ENCODE data around the gene RAMP2.
"Not testable (repeated sequence)": the region's sequence is repeated elsewhere in the genome, so short reads cannot be mapped to it uniquely, and the experiment has no call there.

RAMP2 gene

GRCh38 chr17:42769964-42770363 is 8.9 kb downstream of the RAMP2 start:
- not testable (repeated sequence) for DNase-seq (ENCODE audit: low spot score)

- DNase-seq (ENCODE audit: low spot score): no peak
Measured at GRCh38 chr17:42772945-42773289, 11.9 kb downstream of the RAMP2 start.

DNA sequence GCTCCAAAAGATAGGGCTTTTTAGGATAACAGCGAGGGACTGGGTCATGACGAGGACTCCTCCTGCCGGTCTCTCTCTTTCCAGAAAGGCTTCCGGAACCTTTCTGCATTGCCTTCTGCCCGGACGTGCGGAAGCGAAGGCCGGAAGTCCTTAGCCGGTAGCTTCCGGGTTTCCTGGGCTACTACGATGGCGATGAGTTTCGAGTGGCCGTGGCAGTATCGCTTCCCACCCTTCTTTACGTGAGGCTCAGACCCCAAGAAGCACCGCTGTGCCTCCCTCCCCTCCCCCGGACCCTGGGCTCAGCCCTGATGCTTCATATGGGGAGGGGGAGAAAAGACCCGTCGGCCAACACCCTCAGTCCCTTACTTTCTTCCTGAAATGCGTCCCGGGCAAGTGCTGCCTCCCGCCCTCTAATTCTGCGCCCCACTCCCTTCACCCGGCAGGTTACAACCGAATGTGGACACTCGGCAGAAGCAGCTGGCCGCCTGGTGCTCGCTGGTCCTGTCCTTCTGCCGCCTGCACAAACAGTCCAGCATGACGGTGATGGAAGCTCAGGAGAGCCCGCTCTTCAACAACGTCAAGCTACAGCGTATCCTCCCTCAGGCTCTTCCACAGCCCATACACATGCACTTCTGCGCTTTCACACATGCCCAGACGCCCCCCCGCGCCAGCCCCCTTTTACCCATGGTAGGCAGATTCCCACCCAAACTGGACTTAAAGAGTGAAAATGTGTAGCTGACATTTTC is 12.4 kb downstream of the RAMP2 start, which contains the start of gene VPS25:
VPS25 (plus strand) TSS at position 160 of the 746 bp plus-strand sequence; CDS start at position 187, 27 bp downstream.
- DNase-seq (ENCODE audit: low spot score): peak; percentile 88

DNA sequence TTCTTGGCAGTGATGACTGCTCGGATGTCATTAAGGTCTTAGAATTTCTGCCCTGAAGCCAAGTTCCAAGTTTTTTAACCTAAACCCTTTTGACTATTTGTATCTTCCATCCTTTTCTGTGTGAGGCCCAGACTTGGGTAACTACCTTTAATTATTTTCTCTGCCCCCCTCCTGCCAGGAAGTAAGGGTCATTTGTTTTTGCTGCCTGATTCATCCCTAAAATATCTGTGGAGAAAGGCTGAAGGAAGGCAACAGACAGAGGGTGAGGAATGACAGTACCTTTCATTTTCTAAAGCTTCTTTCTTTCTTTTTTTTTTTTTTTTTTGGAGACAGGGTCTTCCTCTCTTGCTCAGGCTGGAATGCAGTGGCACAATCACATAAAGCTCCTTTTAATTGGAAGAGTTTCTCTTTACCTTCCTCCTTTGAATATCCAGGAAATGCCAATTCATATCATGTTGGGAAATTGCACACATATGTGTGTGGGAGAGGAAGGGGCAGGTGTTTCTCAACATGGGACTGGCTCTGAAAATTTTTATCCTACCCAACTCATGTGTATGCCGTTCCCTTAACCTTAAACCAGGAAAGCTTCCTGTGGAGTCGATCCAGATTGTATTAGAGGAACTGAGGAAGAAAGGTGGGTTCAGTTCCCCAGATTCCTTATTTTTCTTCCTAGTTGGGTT is 13.2 kb downstream of the RAMP2 start:
- peak; percentile 61 for DNase-seq (ENCODE audit: low spot score)

DNA sequence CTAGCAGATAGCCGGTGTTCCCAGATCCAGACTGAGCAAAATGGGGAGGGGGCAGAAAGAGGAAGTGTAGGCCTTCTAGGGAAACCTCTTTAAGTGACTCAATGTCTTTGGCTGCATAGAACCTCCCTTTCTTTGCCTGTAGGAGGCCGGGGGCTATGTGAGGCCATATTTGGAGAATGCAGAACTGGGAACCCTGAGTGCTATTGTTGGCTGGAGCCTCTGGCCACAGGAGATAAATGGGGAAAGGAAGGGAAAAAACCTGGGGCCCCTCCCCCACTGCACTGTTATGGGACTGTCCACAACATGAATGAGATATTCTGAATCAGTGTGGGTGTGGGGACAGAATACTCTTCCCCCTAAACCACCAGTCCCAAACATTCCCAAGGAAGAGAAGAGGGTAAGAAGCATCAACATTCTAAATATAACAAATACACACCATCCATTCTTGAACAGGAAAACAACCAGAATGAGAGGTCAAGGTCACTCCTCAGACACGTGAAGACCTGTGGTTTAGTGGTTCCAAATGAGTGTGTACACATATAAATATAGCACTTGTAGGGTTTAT is 14.6 kb downstream of the RAMP2 start:
- peak; percentile 62 for DNase-seq (ENCODE audit: low spot score)

DNA sequence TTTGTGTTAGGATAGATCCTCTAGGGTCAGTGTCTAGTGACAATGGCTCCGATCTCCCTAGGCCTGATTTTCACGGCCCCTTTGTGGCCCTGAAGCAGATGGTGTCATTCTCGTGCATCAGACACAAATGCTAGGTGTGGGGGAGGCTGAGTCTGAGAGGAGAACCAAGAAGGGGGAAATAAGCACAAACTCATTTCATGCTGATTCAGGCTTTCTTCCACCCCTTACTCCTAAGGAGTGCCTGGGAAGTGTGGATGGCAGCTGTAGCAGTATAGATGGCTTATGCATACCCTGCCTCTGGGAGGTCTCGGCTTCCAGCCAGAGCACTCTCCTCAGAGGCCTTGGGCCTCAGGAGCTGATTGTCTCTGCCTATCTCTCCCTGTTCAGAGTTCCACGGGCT is 17.5 kb downstream of the RAMP2 start:
- no peak for DNase-seq (ENCODE audit: low spot score)

GRCh38 chr17:42779304-42779935 is 18.4 kb downstream of the RAMP2 start:
- DNase-seq (ENCODE audit: low spot score): no peak

DNA sequence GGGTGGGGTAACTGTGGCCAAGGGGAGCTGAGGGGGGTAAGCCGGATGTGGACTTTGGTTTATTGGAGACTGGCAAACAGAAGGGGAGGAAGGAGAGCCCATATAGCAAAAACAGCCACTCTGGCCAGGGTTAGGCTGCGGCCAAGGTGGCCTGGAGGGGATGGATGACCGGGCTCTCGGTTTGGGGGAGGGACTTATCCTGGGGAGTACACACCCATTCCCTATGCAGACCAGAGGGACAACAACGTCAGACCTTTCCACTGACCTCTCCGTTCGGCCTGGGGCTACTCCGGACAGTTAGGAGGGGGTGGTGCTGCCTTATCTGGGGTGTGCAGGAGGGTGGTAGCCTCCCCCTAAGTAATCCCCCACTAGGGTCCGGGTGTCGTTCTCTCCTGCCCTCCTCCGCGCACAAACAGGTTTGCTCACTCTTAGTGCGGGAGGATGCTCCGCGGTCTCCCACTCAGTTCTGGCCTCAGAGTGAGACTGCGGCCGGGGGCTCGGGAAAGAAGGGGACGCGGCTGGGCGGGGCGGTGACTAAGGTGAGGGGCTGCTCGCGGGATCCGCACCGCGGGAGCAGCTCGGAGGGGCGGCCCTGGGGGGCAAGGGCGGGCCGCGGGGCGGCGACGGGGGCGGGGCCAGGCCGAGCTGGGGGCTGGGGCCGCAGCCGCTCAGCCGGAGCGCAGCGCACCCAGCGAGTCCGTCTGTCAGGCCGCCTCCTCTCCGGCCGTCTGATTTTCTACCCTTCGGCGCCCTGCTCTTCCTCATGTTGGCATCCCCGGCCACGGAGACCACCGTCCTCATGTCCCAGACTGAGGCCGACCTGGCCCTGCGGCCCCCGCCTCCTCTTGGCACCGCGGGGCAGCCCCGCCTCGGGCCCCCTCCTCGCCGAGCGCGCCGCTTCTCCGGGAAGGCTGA is 19.2 kb downstream of the RAMP2 start, which contains the start of gene WNK4:
WNK4 (plus strand) TSS at position 675 of the 915 bp plus-strand sequence; CDS start at position 764, 89 bp downstream.
- DNase-seq (ENCODE audit: low spot score): peak; percentile 73

GRCh38 chr17:42780851-42781638 is 20.0 kb downstream of the RAMP2 start:
- peak; percentile 29 for DNase-seq (ENCODE audit: low spot score)

DNA sequence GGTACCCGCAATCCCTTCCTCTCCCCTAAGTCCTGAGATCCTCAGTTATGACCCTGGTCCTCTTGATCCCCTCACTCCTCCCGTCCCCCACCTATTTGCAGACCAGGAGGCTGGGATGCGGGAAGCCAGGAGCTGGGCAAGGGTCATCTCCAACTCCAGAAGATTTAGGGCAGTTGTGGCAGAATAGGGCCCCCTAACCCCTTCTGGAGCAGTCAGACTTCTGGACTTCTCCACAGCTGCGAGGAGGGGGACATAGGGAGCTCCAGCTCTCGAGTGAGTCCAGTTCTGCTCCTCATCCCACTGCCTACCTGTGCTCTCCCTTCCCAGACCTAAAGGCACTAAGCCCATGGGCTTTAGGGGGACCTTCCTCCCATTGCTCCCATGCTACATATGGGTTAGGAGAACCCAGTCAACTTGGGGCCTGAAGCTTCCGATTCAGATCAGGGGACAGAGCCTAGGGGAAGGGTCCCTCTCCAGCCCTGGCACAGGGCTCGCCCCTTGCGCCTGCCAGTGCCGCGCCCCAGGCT is 20.7 kb downstream of the RAMP2 start:
- peak; percentile 26 for DNase-seq (ENCODE audit: low spot score)

DNA sequence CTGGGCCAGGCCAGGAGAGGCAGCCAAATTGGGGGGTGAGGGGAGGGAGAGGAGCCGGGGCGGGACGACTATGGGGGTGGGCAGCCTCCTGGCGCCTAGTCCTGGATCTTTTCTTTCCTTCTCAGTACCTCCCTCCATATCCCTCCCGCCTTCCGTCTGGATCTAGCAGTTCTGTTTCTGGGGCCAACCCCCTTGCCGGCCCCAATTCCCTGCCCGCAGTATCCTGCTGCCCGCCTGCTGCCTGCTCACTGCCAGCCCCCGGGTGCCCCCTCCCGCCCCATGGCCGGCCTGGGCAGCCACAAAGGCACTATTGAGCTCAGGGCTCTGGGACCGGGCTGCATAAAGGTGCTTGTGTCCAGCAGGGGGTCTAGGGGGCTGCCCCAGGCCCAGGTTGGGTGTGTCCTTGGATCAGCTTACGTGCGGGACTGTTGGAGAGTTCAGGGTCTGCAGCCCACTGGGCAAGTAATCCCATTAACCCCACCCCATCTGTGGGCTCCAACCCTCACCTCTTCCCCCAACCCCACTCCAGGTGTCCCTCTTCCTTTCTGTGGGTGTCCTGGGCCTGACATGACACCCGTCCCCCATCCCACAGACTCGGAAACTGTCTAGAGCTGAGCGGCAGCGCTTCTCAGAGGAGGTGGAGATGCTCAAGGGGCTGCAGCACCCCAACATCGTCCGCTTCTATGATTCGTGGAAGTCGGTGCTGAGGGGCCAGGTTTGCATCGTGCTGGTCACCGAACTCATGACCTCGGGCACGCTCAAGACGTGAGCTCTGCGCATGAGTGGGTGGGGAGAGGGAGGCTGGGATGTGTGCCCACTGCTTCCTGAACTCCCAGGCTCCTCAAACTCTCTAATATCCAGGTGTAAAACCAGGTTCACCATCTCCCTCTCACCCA is 21.4 kb downstream of the RAMP2 start:
- peak; percentile 47 for DNase-seq (ENCODE audit: low spot score)

- DNase-seq (ENCODE audit: low spot score): peak; percentile 78
Measured at GRCh38 chr17:42783062-42783790, 22.2 kb downstream of the RAMP2 start.

- DNase-seq (ENCODE audit: low spot score): no peak
Measured at GRCh38 chr17:42783791-42784138, 22.7 kb downstream of the RAMP2 start.

DNA sequence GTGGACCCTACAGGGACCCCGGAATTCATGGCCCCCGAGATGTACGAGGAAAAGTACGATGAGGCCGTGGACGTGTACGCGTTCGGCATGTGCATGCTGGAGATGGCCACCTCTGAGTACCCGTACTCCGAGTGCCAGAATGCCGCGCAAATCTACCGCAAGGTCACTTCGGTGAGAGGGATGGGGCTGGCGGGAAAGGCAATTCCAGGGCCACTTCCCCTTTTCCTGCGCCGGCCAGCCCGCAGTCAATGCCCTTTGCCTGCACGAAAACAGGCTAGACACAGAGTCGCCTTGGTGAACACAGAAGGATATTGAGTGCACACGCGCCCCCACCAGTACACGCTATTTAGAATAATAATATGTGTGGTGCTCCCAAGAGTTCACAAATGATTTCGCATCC is 23.4 kb downstream of the RAMP2 start:
- DNase-seq (ENCODE audit: low spot score): no peak

GRCh38 chr17:42784811-42785592 is 24.0 kb downstream of the RAMP2 start:
- DNase-seq (ENCODE audit: low spot score): no peak

GRCh38 chr17:42787266-42787665 is 26.2 kb downstream of the RAMP2 start:
- DNase-seq (ENCODE audit: low spot score): no peak

DNA sequence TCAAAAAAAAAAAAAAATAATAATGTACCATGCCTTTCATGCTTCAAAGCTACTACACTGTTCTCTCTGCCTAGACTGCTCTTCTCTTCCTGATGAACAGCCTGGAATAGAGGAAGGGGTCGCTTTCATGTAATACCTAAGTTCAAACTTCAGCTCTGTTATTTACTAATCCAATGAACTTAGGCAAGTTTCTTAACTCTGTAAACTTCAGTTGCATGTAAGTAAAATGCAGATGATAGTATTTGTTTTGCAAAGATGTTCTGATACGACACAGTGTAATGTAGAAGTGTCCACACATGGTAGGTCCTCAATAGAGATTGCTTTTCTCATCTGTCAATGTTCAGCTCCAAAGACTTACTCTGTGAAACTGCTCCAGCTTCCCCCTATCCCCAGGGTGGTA is 30.9 kb downstream of the RAMP2 start:
- DNase-seq (ENCODE audit: low spot score): no peak

- DNase-seq (ENCODE audit: low spot score): no peak
Measured at GRCh38 chr17:42792545-42792944, 31.5 kb downstream of the RAMP2 start.

Measured in hepatic stellate cell (primary cell).